Measurements from ENCODE around the gene SARDH.
A peak's percentile ranks its signal among the peaks of the same experiment; 100 is the strongest.
"Not testable (repeated sequence)": the region's sequence is repeated elsewhere in the genome, so short reads cannot be mapped to it uniquely, and the experiment has no call there.

SARDH gene

GRCh38 chr9:133631111-133631510, 107.0 kb downstream of the SARDH start:
- no peak for DNase-seq (ENCODE audit: low read depth)

GRCh38 chr9:133629221-133630110, 108.7 kb downstream of the SARDH start:
- no peak for DNase-seq (ENCODE audit: low read depth)

- DNase-seq (ENCODE audit: low read depth) = no peak
Observed at GRCh38 chr9:133628766-133629165, 109.4 kb downstream of the SARDH start.

- no peak for DNase-seq (ENCODE audit: low read depth)
Observed at GRCh38 chr9:133627341-133627740, 110.8 kb downstream of the SARDH start.

- DNase-seq (ENCODE audit: low read depth) = not testable (repeated sequence)
Observed at GRCh38 chr9:133626008-133626407, 112.1 kb downstream of the SARDH start.

- DNase-seq (ENCODE audit: low read depth) = no peak
Observed at GRCh38 chr9:133622555-133622954, 115.6 kb downstream of the SARDH start.

- DNase-seq (ENCODE audit: low read depth) = no peak
Observed at GRCh38 chr9:133621725-133622267, 116.4 kb downstream of the SARDH start.

- peak; percentile 23 for DNase-seq (ENCODE audit: low read depth)
Observed at GRCh38 chr9:133619791-133620190, 118.4 kb downstream of the SARDH start.

GRCh38 chr9:133618726-133619125, 119.4 kb downstream of the SARDH start:
- no peak for DNase-seq (ENCODE audit: low read depth)

- no peak for DNase-seq (ENCODE audit: low read depth)
Observed at GRCh38 chr9:133616643-133617405, 121.3 kb downstream of the SARDH start.

GRCh38 chr9:133615606-133616188, 122.5 kb downstream of the SARDH start:
- DNase-seq (ENCODE audit: low read depth) = no peak

- no peak for DNase-seq (ENCODE audit: low read depth)
Observed at GRCh38 chr9:133615186-133615585, 123.0 kb downstream of the SARDH start.

- no peak for DNase-seq (ENCODE audit: low read depth)
Observed at GRCh38 chr9:133614678-133615077, 123.5 kb downstream of the SARDH start.

GRCh38 chr9:133614056-133614455, 124.1 kb downstream of the SARDH start:
- no peak for DNase-seq (ENCODE audit: low read depth)
